PC-9 (cell line): ENCODE measurements around the gene NF1. TPM values are rescaled to one million over a fixed set of nuclear protein-coding genes. Genes with fewer than 3 reads are reported as not detected.

Experiments
- BruUV-seq: library from RNA; stranded (reverse); fragments of 400-500 nt; replicated peaks from 2 replicates; lab custom pipeline; 2021; lab: Mats Ljungman, UMichigan
- CTCF ChIA-PET: fragments of 300-600 bp; sonication (Branson Sonifier 250); formaldehyde crosslinking; loops from one replicate; lab custom pipeline; 2022; ENCODE audit warnings: antibody characterized with exemption; lab: Charles Lee
- POLR2A ChIA-PET: fragments of 300-600 bp; sonication (Branson Sonifier 250); formaldehyde crosslinking; loops from one replicate; lab custom pipeline; 2022; ENCODE audit warnings: antibody characterized with exemption; ENCODE audit not compliant: unreplicated experiment; lab: Charles Lee
- DNase-seq, 2 experiments: peaks; one replicate each; pipeline versions ENCODE4 v3.0.0 to v3.0.0-alpha.2; 2015 to 2022; ENCODE audit warnings: mixed read lengths in 1 of 2
- H2AFZ ChIP-seq: fragments of 200-600 bp; sonication (generic); 2 replicates; pipeline ENCODE4 v1.8.1; 2017; ENCODE audit warnings: antibody characterized with exemption
- H3F3A ChIP-seq: fragments of 200-600 bp; sonication (generic); 2 replicates; pipeline ENCODE4 v1.8.1; 2017; ENCODE audit warnings: antibody characterized with exemption, mild to moderate bottlenecking, low read depth; ENCODE audit not compliant: insufficient read depth
- H3K27ac ChIP-seq: fragments of 200-600 bp; sonication (generic); 2 replicates; pipeline ENCODE4 v1.6.1; 2016; ENCODE audit warnings: mixed run types
- H3K27me3 ChIP-seq: fragments of 200-600 bp; sonication (generic); 2 replicates; pipeline ENCODE4 v1.6.1; 2016; ENCODE audit warnings: low read depth, mixed run types; ENCODE audit not compliant: insufficient read depth
- H3K36me3 ChIP-seq: fragments of 200-600 bp; sonication (generic); 2 replicates; pipeline ENCODE4 v1.6.1; 2016; ENCODE audit warnings: low read depth, mixed run types
- H3K4me1 ChIP-seq: fragments of 200-600 bp; sonication (generic); replicated peaks from 2 replicates; pipeline ENCODE4 v1.6.1; 2016; ENCODE audit warnings: mixed run types; ENCODE audit not compliant: insufficient read depth
- H3K4me2 ChIP-seq: fragments of 200-600 bp; sonication (generic); 2 replicates; pipeline ENCODE4 v1.6.1; 2017; ENCODE audit warnings: mixed run types
- H3K4me3 ChIP-seq: fragments of 200-600 bp; sonication (generic); 2 replicates; pipeline ENCODE4 v1.6.1; 2016; ENCODE audit warnings: mixed run types
- H3K79me2 ChIP-seq: fragments of 200-600 bp; sonication (generic); 2 replicates; pipeline ENCODE4 v1.6.1; 2017; ENCODE audit warnings: low read depth, mixed run types
- H3K9me2 ChIP-seq: fragments of 200-600 bp; sonication (generic); 2 replicates; pipeline ENCODE4 v1.8.1; 2017; ENCODE audit warnings: mild to moderate bottlenecking; ENCODE audit not compliant: insufficient read depth
- H3K9me3 ChIP-seq: fragments of 200-600 bp; sonication (generic); 2 replicates; pipeline ENCODE4 v1.8.1; 2016; ENCODE audit warnings: low read depth; ENCODE audit not compliant: insufficient read depth
- H4K20me1 ChIP-seq: fragments of 200-600 bp; sonication (generic); 2 replicates; pipeline ENCODE4 v1.8.1; 2017; ENCODE audit not compliant: insufficient read depth
- CTCF ChIP-seq: fragments of 200-600 bp; sonication (generic); conservative IDR thresholded peaks from 2 replicates; pipeline ENCODE4 v1.6.1; 2017; ENCODE audit warnings: mixed run types, antibody characterized with exemption, mild to moderate bottlenecking, moderate library complexity
- EZH2 ChIP-seq: fragments of 200-600 bp; sonication (generic); IDR thresholded peaks from 2 replicates; pipeline ENCODE4 v1.8.0; 2017; ENCODE audit warnings: antibody characterized with exemption, low read depth
- intact Hi-C: fragments of 100-400 bp; cut with micrococcal nuclease; formaldehyde crosslinking; loops from one replicate; pipeline ENCODE4 v1.10.0; 2022; ENCODE audit not compliant: unreplicated experiment
- total RNA-seq: library from RNA; stranded (reverse); gene quantifications from 2 replicates; pipeline ENCODE4 v1.2.3, GENCODE V29; 2021

The NF1 gene
- total RNA-seq, 1 experiment from 2014 or later = 61.0 TPM

- H3K79me2 ChIP-seq = no peaks in the 10 kb centered on the region
- no peaks in the 10 kb centered on the region for H3K27me3 ChIP-seq
- no peak overlapping the region for H3K27ac ChIP-seq
- TF ChIP-seq CTCF (no peak), EZH2 (no peak)
- no peaks in the 10 kb centered on the region for H3K4me1 ChIP-seq
- H3K9me2 ChIP-seq = no peaks in the 10 kb centered on the region
- BruUV-seq = no TSS peak
- no peak for DNase-seq
- H3F3A ChIP-seq = no peaks in the 10 kb centered on the region
- H3K4me2 ChIP-seq = no peak overlapping the region
- H2AFZ ChIP-seq = no peak overlapping the region
- H3K36me3 ChIP-seq = peaks cover 47% of the 10 kb centered on the region
- CTCF ChIA-PET = interaction anchor here (0.6 kb wide), 1 partner anchor 1542 kb away, joined by 5 read pairs; no protein-coding TSS in a partner anchor
- no peaks in the 10 kb centered on the region for H3K9me3 ChIP-seq
- POLR2A ChIA-PET = no interaction called here
- intact Hi-C loops = no loop called here
- H3K4me3 ChIP-seq = no peak overlapping the region
- no peaks in the 10 kb centered on the region; the same call in 1 of the 2 replicates for H4K20me1 ChIP-seq
Measured at GRCh38 chr17:31349454-31349853, 254.7 kb downstream of the NF1 start.

GRCh38 chr17:31355935-31356334 lies 261.2 kb downstream of the NF1 start:
- ChIA-PET CTCF (no interaction called here), POLR2A (no interaction called here)
- no TSS peak for BruUV-seq
- no peak overlapping the region for H3K27ac ChIP-seq
- DNase-seq = no peak
- no peaks in the 10 kb centered on the region for H3K9me2 ChIP-seq
- H3K9me3 ChIP-seq = no peaks in the 10 kb centered on the region
- no peak overlapping the region for H2AFZ ChIP-seq
- H3K79me2 ChIP-seq = no peaks in the 10 kb centered on the region
- H3F3A ChIP-seq = no peaks in the 10 kb centered on the region
- no peak overlapping the region for H3K4me3 ChIP-seq
- H3K36me3 ChIP-seq = peaks cover 59% of the 10 kb centered on the region
- no peaks in the 10 kb centered on the region for H3K4me1 ChIP-seq
- no peaks in the 10 kb centered on the region for H3K27me3 ChIP-seq
- TF ChIP-seq EZH2 (no peak), CTCF (no peak)
- intact Hi-C loops = no loop called here
- H4K20me1 ChIP-seq = no peaks in the 10 kb centered on the region
- no peak overlapping the region for H3K4me2 ChIP-seq

- intact Hi-C loops = no loop called here
- no peak for DNase-seq
- peaks cover 56% of the 10 kb centered on the region for H3K36me3 ChIP-seq
- BruUV-seq = no TSS peak
- H3K27ac ChIP-seq = no peak overlapping the region
- no peaks in the 10 kb centered on the region for H3K4me1 ChIP-seq
- H3K9me3 ChIP-seq = no peaks in the 10 kb centered on the region
- H4K20me1 ChIP-seq = no peaks in the 10 kb centered on the region
- H2AFZ ChIP-seq = no peak overlapping the region
- no peaks in the 10 kb centered on the region for H3K9me2 ChIP-seq
- peaks cover 4% of the 10 kb centered on the region; the same call in 1 of the 2 replicates for H3F3A ChIP-seq
- no peak overlapping the region for H3K4me3 ChIP-seq
- no peaks in the 10 kb centered on the region for H3K27me3 ChIP-seq
- CTCF ChIA-PET = no interaction called here
- H3K4me2 ChIP-seq = no peak overlapping the region
- POLR2A ChIA-PET = no interaction called here
- no peak for TF ChIP-seq EZH2
- no peak for TF ChIP-seq CTCF
- H3K79me2 ChIP-seq = no peaks in the 10 kb centered on the region
Measured at GRCh38 chr17:31357091-31357490, 262.3 kb downstream of the NF1 start.
